Adrenal gland (tissue), 12 donors: ENCODE measurements around the gene MTA3. TPM values are rescaled to one million over a fixed set of nuclear protein-coding genes. Genes with fewer than 3 reads are reported as not detected.

Source experiments
- DNase-seq, 7 donors: peaks; one replicate each; pipeline ENCODE4 v3.0.0-alpha.2; 2019 to 2020
- H3K27ac ChIP-seq, 5 donors: fragments of 200-600 bp; sonication (generic) in 4 of 5; 1 replicate in 3 of 5; 2 replicates in 2 of 5; pipeline versions ENCODE4 v1.5.1 to v1.8.0; 2016 to 2020; ENCODE audit warnings: mild to moderate bottlenecking in 1 of 5
- H3K27me3 ChIP-seq: fragments of 200-600 bp; 2 replicates; pipeline ENCODE4 v1.8.0; 2021
- H3K36me3 ChIP-seq, 2 donors: fragments of 200-600 bp; replicated peaks in 1 of 2; 1 replicate in 1 of 2; 2 replicates in 1 of 2; pipeline versions ENCODE4 v1.5.1 to v1.8.0; 2018 to 2022
- H3K4me1 ChIP-seq, 2 donors: fragments of 200-600 bp; replicated peaks in 1 of 2; 1 replicate in 1 of 2; 2 replicates in 1 of 2; pipeline versions ENCODE4 v1.5.1 to v1.8.0; 2018 to 2021
- H3K4me3 ChIP-seq, 4 donors: fragments of 200-600 bp; sonication (generic) in 3 of 4; one replicate each; pipeline ENCODE4 v1.5.1; 2016 to 2018
- H3K9me3 ChIP-seq, 3 donors: fragments of 200-600 bp; sonication (generic) in 1 of 3; replicated peaks in 1 of 3; 1 replicate in 2 of 3; 2 replicates in 1 of 3; pipeline versions ENCODE4 v1.5.1 to v1.8.0; 2016 to 2021
- POLR2A ChIP-seq, 2 donors: fragments of 450-650 bp; IDR thresholded peaks; one replicate each; pipeline ENCODE4 v1.6.1; 2017; ENCODE audit warnings: antibody characterized with exemption in 2 of 2, mild to moderate bottlenecking in 2 of 2, moderate library complexity in 1 of 2
- WGBS, 4 donors: extraction: QIAGEN DNeasy Blood & Tissue Kit in 2 of 4; methylation state at CpG; one replicate each; pipeline versions ENCODE4 v1.1.5 to v1.1.7; 2013 to 2017; 5-methylcytosine and 5-hydroxymethylcytosine counted together
- intact Hi-C, 2 donors: fragments of 100-400 bp; cut with DNase I; formaldehyde crosslinking; loops; one replicate each; pipeline versions ENCODE4 v1.14.1 to v1.15.0; 2022 to 2023
- polyA plus RNA-seq, 3 donors: library from polyadenylated mRNA; stranded (reverse); fragments of 200-250 nt in 2 of 3; fragments of 350-450 nt in 1 of 3; fragmentation: Illumina TruSeq in 1 of 3; extraction: RNeasy Lipid Tissue Mini Kit (QIAGEN cat#74804) in 1 of 3; gene quantifications; one replicate each; pipeline ENCODE4 v1.2.3, GENCODE V29; 2013 to 2014
- total RNA-seq, 9 donors: library from RNA; depleted of rRNA in 4 of 9; stranded (reverse); fragments of >200 nt in 4 of 9; fragments of 120-200 nt in 1 of 9; fragmentation: NEBNext Ultra II Directional in 1 of 9; extraction: Animal tissue kit (Norgen Biotek cat#: 25700) in 1 of 9; gene quantifications; one replicate each; pipeline versions ENCODE4 v1.1.0 to v1.2.4, GENCODE V29; 2013 to 2023
- TF ChIP-seq, protein P1 (sequence below), 6 experiments: fragments of 450-650 bp in 4 of 6; fragments of 200-600 bp in 2 of 6; sonication (generic) in 1 of 6; IDR thresholded peaks; 1 replicate in 5 of 6; 2 replicates in 1 of 6; pipeline versions ENCODE4 v1.5.1 to v1.8.0; 2016 to 2021; ENCODE audit warnings: antibody characterized with exemption in 6 of 6, mild to moderate bottlenecking in 2 of 6, moderate library complexity in 1 of 6
- donor health status: healthy with polysubstance abuse.
- donor health status: Bipolar disorder and iron deficiency.
- donor health status: DM: yes; HTN: yes; CAD: no.
- donor health status: DM: no; HTN: no; CAD: no.
- donor health status: DM: no; HTN: no; CAD: no.
- donor health status: DM: yes; HTN: yes; CAD: no.

Gene MTA3
- total and polyA plus RNA-seq, 12 donors: 51.5 to 168 (median 91.2) TPM

GRCh38 chr2:42794271-42795046 is 226.0 kb downstream of the MTA3 start:
- no peak overlapping the region for H3K4me3 ChIP-seq
- 79 to 86% (median 84%) methylated on average over 8 of the region's 8 CpGs for WGBS, 4 donors
- H3K27ac ChIP-seq: peak overlapping the region in 1 of 5 donors; percentile 14
- H3K9me3 ChIP-seq: no peaks in the 10 kb centered on the region
- intact Hi-C loops: no loop called here
- no peak for DNase-seq
- no peak for TF ChIP-seq POLR2A (IDR thresholded peaks at IDR 0.05)
- TF ChIP-seq, protein P1, sequence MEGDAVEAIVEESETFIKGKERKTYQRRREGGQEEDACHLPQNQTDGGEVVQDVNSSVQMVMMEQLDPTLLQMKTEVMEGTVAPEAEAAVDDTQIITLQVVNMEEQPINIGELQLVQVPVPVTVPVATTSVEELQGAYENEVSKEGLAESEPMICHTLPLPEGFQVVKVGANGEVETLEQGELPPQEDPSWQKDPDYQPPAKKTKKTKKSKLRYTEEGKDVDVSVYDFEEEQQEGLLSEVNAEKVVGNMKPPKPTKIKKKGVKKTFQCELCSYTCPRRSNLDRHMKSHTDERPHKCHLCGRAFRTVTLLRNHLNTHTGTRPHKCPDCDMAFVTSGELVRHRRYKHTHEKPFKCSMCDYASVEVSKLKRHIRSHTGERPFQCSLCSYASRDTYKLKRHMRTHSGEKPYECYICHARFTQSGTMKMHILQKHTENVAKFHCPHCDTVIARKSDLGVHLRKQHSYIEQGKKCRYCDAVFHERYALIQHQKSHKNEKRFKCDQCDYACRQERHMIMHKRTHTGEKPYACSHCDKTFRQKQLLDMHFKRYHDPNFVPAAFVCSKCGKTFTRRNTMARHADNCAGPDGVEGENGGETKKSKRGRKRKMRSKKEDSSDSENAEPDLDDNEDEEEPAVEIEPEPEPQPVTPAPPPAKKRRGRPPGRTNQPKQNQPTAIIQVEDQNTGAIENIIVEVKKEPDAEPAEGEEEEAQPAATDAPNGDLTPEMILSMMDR (IDR thresholded peaks at IDR 0.05): no peak
- peaks cover 0 to 3% of the 10 kb centered on the region in 2 donors for H3K4me1 ChIP-seq
- H3K27me3 ChIP-seq: no peaks in the 10 kb centered on the region
- H3K36me3 ChIP-seq: no peaks in the 10 kb centered on the region

- TF ChIP-seq, protein P1 (IDR thresholded peaks at IDR 0.05): no peak
- no peak for TF ChIP-seq POLR2A (IDR thresholded peaks at IDR 0.05)
- no peak overlapping the region for H3K27ac ChIP-seq
- peaks cover 0 to 3% of the 10 kb centered on the region in 2 donors for H3K4me1 ChIP-seq
- intact Hi-C loops: no loop called here
- H3K27me3 ChIP-seq: no peaks in the 10 kb centered on the region
- no peaks in the 10 kb centered on the region for H3K9me3 ChIP-seq
- DNase-seq: no peak
- 85 to 99% (median 93%) methylated on average over 6 of the region's 6 CpGs for WGBS, 4 donors
- H3K4me3 ChIP-seq: no peak overlapping the region
- no peaks in the 10 kb centered on the region for H3K36me3 ChIP-seq
Measured at GRCh38 chr2:42795275-42795674, 226.8 kb downstream of the MTA3 start.

DNA sequence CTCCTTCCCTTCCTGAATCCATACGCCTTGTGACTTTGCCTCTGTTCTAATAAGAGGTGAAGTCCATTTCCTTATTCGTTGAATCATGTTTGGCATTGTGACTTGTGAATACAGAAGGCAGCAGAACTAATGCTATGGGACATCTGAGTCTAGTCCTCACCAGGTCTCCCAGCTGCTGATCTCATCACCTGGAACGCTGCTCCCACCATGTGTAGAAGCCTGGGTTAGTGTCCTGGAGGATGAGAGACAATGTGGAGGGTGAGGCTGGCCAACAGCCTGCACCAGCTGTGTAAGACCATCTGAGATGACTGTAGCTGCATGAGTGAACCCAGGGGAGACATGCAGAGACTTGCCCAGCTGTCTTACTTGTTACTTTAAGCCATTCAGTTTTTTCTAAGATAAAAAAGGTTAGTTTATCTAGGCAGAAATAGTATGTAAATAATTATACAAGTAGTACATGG is 227.4 kb downstream of the MTA3 start:
- Histone ChIP-seq H3K36me3 (no peaks in the 10 kb centered on the region), H3K27me3 (no peaks in the 10 kb centered on the region), H3K9me3 (no peaks in the 10 kb centered on the region), H3K4me1 (peaks cover 0 to 3% of the 10 kb centered on the region in 2 donors), H3K27ac (no peak overlapping the region), H3K4me3 (no peak overlapping the region)
- intact Hi-C loops: no loop called here
- TF ChIP-seq, protein P1 (IDR thresholded peaks at IDR 0.05): no peak
- 54 to 76% (median 67%) methylated on average over 3 of the region's 3 CpGs for WGBS, 4 donors
- no peak for DNase-seq

GRCh38 chr2:42796427-42797248 is 228.2 kb downstream of the MTA3 start:
- no peak overlapping the region for H3K4me3 ChIP-seq
- H3K36me3 ChIP-seq: no peaks in the 10 kb centered on the region
- no peaks in the 10 kb centered on the region for H3K9me3 ChIP-seq
- H3K27ac ChIP-seq: no peak overlapping the region
- H3K4me1 ChIP-seq: peaks cover 0 to 3% of the 10 kb centered on the region in 2 donors
- WGBS, 4 donors: 75 to 86% (median 80%) methylated on average over 7 of the region's 7 CpGs
- H3K27me3 ChIP-seq: no peaks in the 10 kb centered on the region
- intact Hi-C loops: no loop called here
- TF ChIP-seq, protein P1 (IDR thresholded peaks at IDR 0.05): no peak
- no peak for TF ChIP-seq POLR2A (IDR thresholded peaks at IDR 0.05)
- no peak for DNase-seq
